Heart right ventricle (tissue), 16 donors: ENCODE measurements around the gene ALK. TPM values are rescaled to one million over a fixed set of nuclear protein-coding genes. Genes with fewer than 3 reads are reported as not detected.
"Not testable (repeated sequence)": the region's sequence is repeated elsewhere in the genome, so short reads cannot be mapped to it uniquely, and the experiment has no call there.

Experiments
- ATAC-seq, 8 donors: fragments of 200-7000 bp; cut with Tn5 transposase; one replicate each; pipeline ENCODE4 v1.9.1; 2020; ENCODE audit warnings: mild to moderate bottlenecking in 8 of 8, moderate library complexity in 8 of 8, moderate number of reproducible peaks in 1 of 8
- DNase-seq, 2 donors: peaks; one replicate each; pipeline ENCODE4 v3.0.0-alpha.2; 2020
- H3K27ac ChIP-seq, 10 donors: fragments of 200-600 bp; sonication (generic) in 2 of 10; one replicate each; pipeline versions ENCODE4 v1.5.0 to v1.8.0; 2020 to 2022; ENCODE audit warnings: mild to moderate bottlenecking in 3 of 10
- H3K27me3 ChIP-seq, 7 donors: fragments of 200-600 bp; one replicate each; pipeline ENCODE4 v1.8.0; 2021 to 2022; ENCODE audit warnings: mild to moderate bottlenecking in 2 of 7
- H3K36me3 ChIP-seq, 9 donors: fragments of 200-600 bp; sonication (generic) in 1 of 9; one replicate each; pipeline versions ENCODE4 v1.5.0 to v1.8.0; 2020 to 2022; ENCODE audit warnings: mild to moderate bottlenecking in 2 of 9
- H3K4me1 ChIP-seq, 9 donors: fragments of 200-600 bp; sonication (generic) in 1 of 9; one replicate each; pipeline versions ENCODE4 v1.5.0 to v1.8.0; 2020 to 2022; ENCODE audit warnings: mild to moderate bottlenecking in 4 of 9
- H3K4me3 ChIP-seq, 10 donors: fragments of 200-600 bp; sonication (generic) in 2 of 10; one replicate each; pipeline versions ENCODE4 v1.5.0 to v1.8.0; 2020 to 2022; ENCODE audit warnings: mild to moderate bottlenecking in 7 of 10, moderate library complexity in 2 of 10
- H3K9me3 ChIP-seq, 11 donors: fragments of 200-600 bp in 10 of 11; sonication (generic) in 2 of 11; one replicate each; pipeline versions ENCODE4 v1.5.0 to v1.8.0; 2013 to 2022; ENCODE audit warnings: mild to moderate bottlenecking in 2 of 11, control low read depth in 1 of 11, moderate library complexity in 1 of 11
- CTCF ChIP-seq, 9 donors: fragments of 200-600 bp; sonication (generic) in 2 of 9; IDR thresholded peaks; one replicate each; pipeline versions ENCODE4 v1.5.0 to v1.8.0; 2021 to 2022; ENCODE audit warnings: antibody characterized with exemption in 9 of 9, mild to moderate bottlenecking in 5 of 9, moderate library complexity in 1 of 9
- WGBS, 2 donors: extraction: QIAGEN DNeasy Blood & Tissue Kit; methylation state at CpG; one replicate each; pipeline ENCODE4 v1.1.7; 2013; ENCODE audit warnings: inconsistent platforms in 1 of 2; 5-methylcytosine and 5-hydroxymethylcytosine counted together
- intact Hi-C, 10 donors: fragments of 100-400 bp; cut with DNase I; formaldehyde crosslinking; loops; one replicate each; pipeline versions ENCODE4 v1.11.1 to v1.14.2; 2022
- polyA plus RNA-seq, 2 donors: library from polyadenylated mRNA; stranded (reverse); fragments of 200-250 nt; gene quantifications; one replicate each; pipeline ENCODE4 v1.2.3, GENCODE V29; 2013
- total RNA-seq, 10 donors: library from RNA; stranded (reverse); fragmentation: NEBNext Ultra II Directional in 3 of 10; extraction: Animal tissue kit (Norgen Biotek cat#: 25700) in 3 of 10; gene quantifications; one replicate each; pipeline versions ENCODE4 v1.2.1 to v1.2.4, GENCODE V29; 2021 to 2023
- donor health status: Arrhythmogenic right ventricular cardiomyopathy.
- donor health status: ischemic (EF 13 %, LVEDD 7.1; RV severe dilation, severe dysfunction).
- donor health status: healthy with polysubstance abuse.
- donor health status: DM: no; HTN: yes; CAD: no.
- donor health status: DM: no; HTN: no; CAD: no.
- donor health status: ischemic (EF 25% LVEDD 6.9; RV normal size, moderate dysfunction).
- donor health status: ischemic (EF 25% LVEDD 5.7; RV mildly dilated, moderate dysfunction).
- donor health status: healthy.
- donor health status: DM: yes; HTN: yes; CAD: no.
- donor health status: Ischemic cardiomyopathy.
- donor health status: ischemic (EF 35%, LVEDD 5.7; RV mildly dilated, moderate dysfunction).
- donor health status: nonischemic (EF 11% LVEDD 7.7; RV severe dilation, severe dysfunction).
- donor health status: DM: yes; HTN: yes; CAD: no.
- donor health status: PGD.
- donor health status: ischemic (EF 29% LVEDD 5.4; RV normal size, mild dysfunction).
- donor health status: nonischemic (EF 23%, LVEDD 6.1; RV moderate dilation, normal function).

ALK gene
- total and polyA plus RNA-seq, 12 donors = 0.01 to 0.24 (median 0.08) TPM; not detected in 7

- ATAC-seq = no peak
- no peak for DNase-seq
- H3K4me1 ChIP-seq = no peaks in the 10 kb centered on the region
- no peaks in the 10 kb centered on the region for H3K36me3 ChIP-seq
- H3K27ac ChIP-seq = no peak overlapping the region
- no peak overlapping the region for H3K4me3 ChIP-seq
- no peaks in the 10 kb centered on the region for H3K9me3 ChIP-seq
- WGBS, 2 donors = 80 to 87% methylated on average over 7 of the region's 7 CpGs
- no peak for TF ChIP-seq CTCF (IDR thresholded peaks at IDR 0.05)
- intact Hi-C loops = loop anchor here in 1 of 10 donors (2.0 kb wide), 1 partner anchor 70 kb away; no protein-coding TSS in a partner anchor
- no peaks in the 10 kb centered on the region for H3K27me3 ChIP-seq
Measured at GRCh38 chr2:29755233-29755632, 166.2 kb downstream of the ALK start.

GRCh38 chr2:29753671-29754444, 167.5 kb downstream of the ALK start:
- intact Hi-C loops = loop anchor here in 1 of 10 donors (2.0 kb wide), 1 partner anchor 71 kb away; no protein-coding TSS in a partner anchor
- 47 to 55% methylated on average over 8 of the region's 8 CpGs for WGBS, 2 donors
- no peak for ATAC-seq
- no peaks in the 10 kb centered on the region for H3K4me1 ChIP-seq
- H3K36me3 ChIP-seq = no peaks in the 10 kb centered on the region
- no peaks in the 10 kb centered on the region for H3K9me3 ChIP-seq
- H3K27me3 ChIP-seq = no peaks in the 10 kb centered on the region
- DNase-seq = no peak
- no peak overlapping the region for H3K27ac ChIP-seq
- H3K4me3 ChIP-seq = no peak overlapping the region
- TF ChIP-seq CTCF (IDR thresholded peaks at IDR 0.05) = no peak

- H3K4me1 ChIP-seq = no peaks in the 10 kb centered on the region
- intact Hi-C loops = no loop called here
- DNase-seq (no peak), ATAC-seq (no peak)
- no peak overlapping the region for H3K27ac ChIP-seq
- TF ChIP-seq CTCF (IDR thresholded peaks at IDR 0.05) = no peak
- H3K36me3 ChIP-seq = no peaks in the 10 kb centered on the region
- no peaks in the 10 kb centered on the region for H3K9me3 ChIP-seq
- H3K4me3 ChIP-seq = no peak overlapping the region
- H3K27me3 ChIP-seq = peaks cover 0 to 4% (median 0%) of the 10 kb centered on the region in 7 donors
- 85 to 89% methylated on average over 6 of the region's 6 CpGs for WGBS, 2 donors
Measured at GRCh38 chr2:29751390-29751789, 170.0 kb downstream of the ALK start.

- 86 to 88% methylated on average over 3 of the region's 3 CpGs for WGBS, 2 donors
- H3K36me3 ChIP-seq, H3K4me1 ChIP-seq, ATAC-seq, H3K27ac ChIP-seq, H3K4me3 ChIP-seq, H3K9me3 ChIP-seq, DNase-seq, intact Hi-C loops: not testable (repeated sequence)
- peaks cover 0 to 11% (median 0%) of the 10 kb centered on the region in 7 donors for H3K27me3 ChIP-seq
Measured at GRCh38 chr2:29750463-29750862, 170.9 kb downstream of the ALK start.

GRCh38 chr2:29749843-29750242, 171.5 kb downstream of the ALK start:
- intact Hi-C loops = no loop called here
- DNase-seq (no peak), ATAC-seq (no peak)
- H3K27ac ChIP-seq = no peak overlapping the region
- WGBS, 2 donors = 74 to 83% methylated on average over 5 of the region's 5 CpGs
- no peaks in the 10 kb centered on the region for H3K36me3 ChIP-seq
- H3K9me3 ChIP-seq = no peaks in the 10 kb centered on the region
- TF ChIP-seq CTCF (IDR thresholded peaks at IDR 0.05) = no peak
- H3K4me1 ChIP-seq = no peaks in the 10 kb centered on the region
- no peak overlapping the region for H3K4me3 ChIP-seq
- peaks cover 0 to 11% (median 0%) of the 10 kb centered on the region in 7 donors for H3K27me3 ChIP-seq
